Small intestine (tissue), 7 donors: Measurements from ENCODE around the gene RPA4. TPM values are rescaled to one million over a fixed set of nuclear protein-coding genes. Genes with fewer than 3 reads are reported as not detected.

Experiments used
- DNase-seq, 2 donors: peaks; one replicate each; pipeline versions ENCODE4 v3.0.0 to v3.0.0-alpha.2; 2013
- FAIRE-seq: peaks from 2 replicates; lab custom pipeline; 2012; peaks lifted over from hg19 to GRCh38; lab: Jason Lieb, UNC
- H3K27ac ChIP-seq, 3 donors: one replicate each; pipeline ENCODE4 v1.5.1; 2013; ENCODE audit warnings: low read length in 2 of 3, mild to moderate bottlenecking in 2 of 3, control low read depth in 1 of 3, inconsistent platforms in 1 of 3, low read depth in 1 of 3, moderate library complexity in 1 of 3
- H3K27me3 ChIP-seq, 3 donors: one replicate each; pipeline ENCODE4 v1.6.1; 2013; ENCODE audit warnings: low read length in 3 of 3, inconsistent platforms in 1 of 3; ENCODE audit not compliant: control insufficient read depth in 3 of 3, insufficient read depth in 3 of 3
- H3K36me3 ChIP-seq, 3 donors: one replicate each; pipeline ENCODE4 v1.6.1; 2013; ENCODE audit warnings: low read length in 3 of 3, inconsistent platforms in 1 of 3, low read depth in 1 of 3, mild to moderate bottlenecking in 1 of 3, moderate library complexity in 1 of 3; ENCODE audit not compliant: control insufficient read depth in 3 of 3, insufficient read depth in 2 of 3
- H3K4me1 ChIP-seq, 3 donors: one replicate each; pipeline ENCODE4 v1.6.1; 2013; ENCODE audit warnings: low read length in 2 of 3, inconsistent platforms in 1 of 3, low read depth in 1 of 3, mild to moderate bottlenecking in 1 of 3, moderate library complexity in 1 of 3; ENCODE audit not compliant: control insufficient read depth in 3 of 3, insufficient read depth in 2 of 3
- H3K4me3 ChIP-seq, 3 donors: one replicate each; pipeline ENCODE4 v1.5.1; 2013; ENCODE audit warnings: low read length in 3 of 3, control low read depth in 1 of 3, inconsistent platforms in 1 of 3, low read depth in 1 of 3, mild to moderate bottlenecking in 1 of 3, moderate library complexity in 1 of 3
- H3K9me3 ChIP-seq, 2 donors: one replicate each; pipeline ENCODE4 v1.6.1; 2013; ENCODE audit warnings: low read depth in 1 of 2, low read length in 1 of 2; ENCODE audit not compliant: control insufficient read depth in 2 of 2, insufficient read depth in 1 of 2
- WGBS, 3 donors: extraction: QIAGEN DNeasy Blood & Tissue Kit; methylation state at CpG; one replicate each; pipeline ENCODE4 v1.1.7; 2013; 5-methylcytosine and 5-hydroxymethylcytosine counted together
- polyA plus RNA-seq, 4 donors: library from polyadenylated mRNA; stranded (reverse) in 3 of 4; unstranded in 1 of 4; fragments of 200-250 nt in 3 of 4; fragments of 120-200 nt in 1 of 4; gene quantifications; one replicate each; pipeline versions ENCODE4 v1.2.1 to v1.2.3, GENCODE V29; 2013
- donor health status: healthy with polysubstance abuse.
- donor health status: control.
- donor health status: control.
- donor health status: Bipolar disorder and iron deficiency.
- donor health status: healthy.

RPA4 gene
- polyA plus RNA-seq, 4 donors, result 0.07 to 0.12 TPM; not detected in 2

DNA sequence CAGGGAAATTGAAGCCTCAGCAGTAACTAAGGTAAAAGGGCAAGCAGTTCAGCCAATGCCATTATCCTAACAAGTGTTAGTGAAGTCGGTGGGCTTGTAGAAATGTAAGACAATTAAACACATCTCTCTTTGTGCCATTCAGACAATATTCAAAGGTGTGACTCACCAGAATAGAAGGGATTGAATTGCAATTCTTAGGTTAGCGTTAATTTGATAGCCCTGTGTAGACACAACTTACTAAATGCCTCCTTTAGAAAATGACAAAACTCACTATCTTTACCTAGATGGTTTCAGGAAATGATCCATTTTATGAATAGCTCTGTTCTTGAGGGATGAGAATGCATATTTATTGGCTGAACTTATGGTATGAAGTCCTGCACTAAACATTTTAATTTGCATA is 35.2 kb downstream of the RPA4 start:
- DNase-seq, result no peak
- Histone ChIP-seq H3K36me3 (no peaks in the 10 kb centered on the region), H3K27me3 (no peaks in the 10 kb centered on the region), H3K4me3 (no peak overlapping the region), H3K9me3 (no peaks in the 10 kb centered on the region), H3K27ac (no peak overlapping the region), H3K4me1 (no peaks in the 10 kb centered on the region)
- no peak for FAIRE-seq
- 82 to 95% (median 92%) methylated on average over 2 of the region's 2 CpGs for WGBS, 3 donors

- no peak for FAIRE-seq
- 91 to 100% (median 97%) methylated on average over 4 of the region's 4 CpGs for WGBS, 3 donors
Measured at GRCh38 chrX:96919672-96920071, 36.0 kb downstream of the RPA4 start.

DNA sequence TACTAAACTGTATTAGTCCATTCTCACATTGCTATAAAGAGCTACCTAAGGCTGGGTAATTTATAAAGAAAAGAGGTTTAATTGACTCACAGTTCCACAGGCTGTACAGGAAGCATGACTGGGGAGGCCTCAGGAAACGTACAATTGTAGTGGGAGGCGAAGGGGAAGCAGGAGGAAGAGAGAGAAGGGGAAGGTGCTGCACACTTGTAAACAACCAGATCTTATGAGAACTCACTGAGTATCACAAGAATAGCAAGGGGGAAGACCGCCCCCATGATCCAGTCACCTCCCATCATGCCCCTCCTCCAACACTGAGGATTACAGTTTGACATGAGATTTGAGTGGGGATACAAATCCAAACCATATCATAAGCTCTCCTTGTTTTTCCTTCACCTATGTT is 40.9 kb downstream of the RPA4 start:
- Histone ChIP-seq H3K27me3 (no peaks in the 10 kb centered on the region), H3K9me3 (no peaks in the 10 kb centered on the region), H3K27ac (no peak overlapping the region), H3K36me3 (no peaks in the 10 kb centered on the region), H3K4me3 (no peak overlapping the region), H3K4me1 (no peaks in the 10 kb centered on the region)
- no peak for DNase-seq
- 64 to 94% (median 88%) methylated on average over 3 of the region's 3 CpGs for WGBS, 3 donors
- FAIRE-seq, result no peak

More at GRCh38 chrX:96919672-96920071, 36.0 kb downstream of the RPA4 start:
- no peak for DNase-seq
- Histone ChIP-seq H3K27ac (no peak overlapping the region), H3K27me3 (no peaks in the 10 kb centered on the region), H3K4me3 (no peak overlapping the region), H3K36me3 (no peaks in the 10 kb centered on the region), H3K4me1 (no peaks in the 10 kb centered on the region), H3K9me3 (no peaks in the 10 kb centered on the region)

- H3K27me3 ChIP-seq, result no peaks in the 10 kb centered on the region
- H3K4me3 ChIP-seq, result no peak overlapping the region
- DNase-seq (no peak), FAIRE-seq (no peak)
- no peaks in the 10 kb centered on the region for H3K4me1 ChIP-seq
- no peaks in the 10 kb centered on the region for H3K36me3 ChIP-seq
- H3K9me3 ChIP-seq, result no peaks in the 10 kb centered on the region
- no peak overlapping the region for H3K27ac ChIP-seq
Measured at GRCh38 chrX:96929036-96929435, 45.3 kb downstream of the RPA4 start.

Other genes starting within 250 kb of the RPA4 start
- 10 to 100 TPM in 1 of 4 donors, 1 to 10 TPM in 3; 5.1 to 11.7 (median 6.1) TPM for gene DIAPH2, start 199.1 kb upstream of the RPA4 start, polyA plus RNA-seq